Keratinocyte (primary cell): ENCODE data around the gene DNAH17.

ENCODE experiments used
- CTCF ChIP-seq, 3 experiments: IDR thresholded peaks in 1 of 3; conservative IDR thresholded peaks in 1 of 3; optimal IDR thresholded peaks in 1 of 3; 2 replicates in 2 of 3; 3 replicates in 1 of 3; pipeline versions ENCODE3 to v1.5.1; 2011; ENCODE audit warnings: low read length in 3 of 3, mild to moderate bottlenecking in 3 of 3, moderate library complexity in 2 of 3, control low read depth in 1 of 3, inconsistent platforms in 1 of 3; ENCODE audit not compliant: insufficient read depth in 2 of 3; ENCODE audit errors: extremely low read depth in 1 of 3
- EZH2 ChIP-seq: IDR thresholded peaks from one replicate; pipeline ENCODE4 v1.6.1; 2012; ENCODE audit warnings: inconsistent platforms, mild to moderate bottlenecking, low read length, moderate library complexity

- TF ChIP-seq CTCF (optimal IDR thresholded peaks at IDR 0.05 in 1 of 3, IDR thresholded peaks at IDR 0.05 in 1 of 3, conservative IDR thresholded peaks at IDR 0.05 in 1 of 3; ENCODE audit: extremely low read depth in 1 of 3, insufficient read depth in 2 of 3, low read length in 3 of 3) (no peak), EZH2 (no peak)
Measured at GRCh38 chr17:78450696-78451345, 126.4 kb downstream of the DNAH17 start.
